ENCODE results near the gene GALK2.
"Not testable (repeated sequence)": the region's sequence is repeated elsewhere in the genome, so short reads cannot be mapped to it uniquely, and the experiment has no call there.

The GALK2 gene

DNA sequence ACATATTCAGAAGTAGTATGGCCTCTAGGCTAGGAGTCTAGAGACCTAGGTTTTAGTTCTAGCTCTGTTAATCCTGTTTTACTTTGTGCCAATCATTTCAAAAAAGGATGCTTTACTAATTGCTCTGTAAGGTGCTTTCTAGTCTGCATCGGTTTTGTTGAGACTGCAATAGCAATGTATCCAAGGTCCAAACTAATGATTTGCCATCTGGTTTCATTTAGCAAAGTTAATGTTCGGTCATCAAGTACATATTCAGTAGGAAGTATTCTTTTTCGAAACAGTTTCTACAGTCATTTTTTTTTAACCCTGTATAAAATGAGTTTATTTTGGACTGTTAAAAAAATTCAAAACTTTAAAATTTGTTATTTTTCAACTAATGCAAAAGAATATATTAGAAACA lies 2.0 kb upstream of the GALK2 start:
- no peak for DNase-seq

DNA sequence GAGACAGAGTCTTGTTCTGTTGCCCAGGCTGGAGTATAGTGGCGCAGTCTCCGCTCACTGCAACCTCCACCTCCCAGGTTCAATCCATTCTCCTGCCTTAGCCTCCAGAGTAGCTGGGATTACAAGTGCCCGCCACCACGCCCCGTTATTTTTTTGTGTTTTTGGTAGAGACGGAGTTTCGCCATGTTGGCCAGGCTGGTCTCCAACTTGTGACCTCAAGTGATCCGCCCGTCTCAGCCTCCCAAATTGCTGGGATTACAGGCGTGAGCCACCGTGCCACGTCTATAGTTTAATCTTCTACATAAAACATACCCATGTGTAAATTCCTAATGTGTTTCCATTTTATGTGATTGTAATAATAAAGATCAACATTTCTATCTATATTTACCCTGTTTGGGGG lies 1.7 kb downstream of the GALK2 start:
- DNase-seq: no peak

DNA sequence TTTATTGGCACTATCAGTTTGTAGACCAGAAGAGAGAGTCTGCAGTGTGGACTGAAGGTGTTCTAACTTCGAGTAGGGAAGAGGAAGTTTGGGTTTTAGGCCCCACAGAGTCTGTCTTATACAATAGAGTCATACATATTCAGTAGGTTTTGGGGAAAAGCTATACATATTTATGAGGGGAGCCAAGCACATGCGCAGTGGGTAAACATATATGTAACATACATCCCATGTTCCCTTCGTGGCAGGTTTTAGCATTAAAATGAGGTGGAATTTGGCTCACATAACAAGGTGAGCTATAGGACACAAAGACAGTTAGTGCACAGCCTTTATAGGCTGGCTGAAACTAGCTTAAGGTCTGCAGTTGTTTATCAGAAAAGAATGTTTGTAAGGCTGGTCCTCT lies 4.9 kb downstream of the GALK2 start:
- DNase-seq: no peak

DNA sequence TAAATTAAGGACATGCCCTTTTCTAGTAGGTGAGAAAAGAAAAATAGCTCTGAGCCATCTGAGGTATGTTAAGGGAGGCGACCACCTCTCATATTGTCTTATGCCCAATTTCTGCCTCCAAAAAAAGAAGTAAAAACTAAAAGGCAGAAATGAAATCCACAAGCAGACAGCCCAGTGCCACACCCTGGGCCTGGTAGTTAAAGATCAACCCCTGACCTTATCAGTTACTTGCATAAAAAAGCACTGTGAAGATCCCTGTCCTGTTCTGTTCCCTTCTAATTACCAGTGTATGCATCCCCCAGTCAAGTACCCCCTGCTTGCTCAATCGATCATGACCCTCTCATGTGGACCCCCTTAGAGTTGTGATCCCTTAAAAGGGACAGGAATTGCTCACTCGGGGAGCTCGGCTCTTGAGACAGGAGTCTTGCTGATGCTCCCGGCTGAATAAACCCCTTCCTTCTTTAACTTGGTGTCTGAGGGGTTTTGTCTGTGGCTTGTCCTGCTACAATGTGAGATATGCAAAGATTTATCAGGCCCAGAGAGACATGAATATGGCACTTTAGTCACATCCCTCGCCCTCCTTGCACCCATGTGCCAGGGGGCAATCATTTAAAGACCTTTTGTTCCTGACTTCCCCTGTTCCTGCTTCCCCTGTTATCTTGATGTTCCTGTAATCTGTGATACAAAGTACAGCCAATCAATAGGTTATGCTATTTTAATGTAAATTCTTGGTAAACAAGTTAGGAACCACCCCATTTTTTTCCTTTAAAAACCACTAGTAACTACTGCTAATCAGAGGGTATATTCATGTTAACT lies 5.7 kb downstream of the GALK2 start:
- DNase-seq: not testable (repeated sequence)

DNA sequence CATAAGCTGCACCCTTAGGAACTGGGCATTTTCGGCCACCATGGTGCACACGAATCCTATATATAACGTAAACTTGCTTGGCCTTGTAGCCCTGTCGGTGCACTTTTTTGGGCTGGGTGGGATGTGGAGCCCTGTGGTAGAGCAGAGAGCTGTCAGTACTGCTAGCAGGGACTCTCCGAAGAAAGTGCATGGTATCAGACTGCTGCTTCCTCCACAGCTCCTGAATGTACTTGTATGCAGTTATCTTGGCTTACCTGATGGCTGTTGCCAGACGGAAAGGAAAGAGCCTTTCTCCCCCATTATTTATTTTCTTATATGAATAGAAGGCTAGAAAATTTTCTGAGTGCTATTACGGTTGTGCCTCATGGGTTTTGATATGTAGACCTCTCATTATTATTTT lies 8.4 kb downstream of the GALK2 start:
- DNase-seq: no peak

DNA sequence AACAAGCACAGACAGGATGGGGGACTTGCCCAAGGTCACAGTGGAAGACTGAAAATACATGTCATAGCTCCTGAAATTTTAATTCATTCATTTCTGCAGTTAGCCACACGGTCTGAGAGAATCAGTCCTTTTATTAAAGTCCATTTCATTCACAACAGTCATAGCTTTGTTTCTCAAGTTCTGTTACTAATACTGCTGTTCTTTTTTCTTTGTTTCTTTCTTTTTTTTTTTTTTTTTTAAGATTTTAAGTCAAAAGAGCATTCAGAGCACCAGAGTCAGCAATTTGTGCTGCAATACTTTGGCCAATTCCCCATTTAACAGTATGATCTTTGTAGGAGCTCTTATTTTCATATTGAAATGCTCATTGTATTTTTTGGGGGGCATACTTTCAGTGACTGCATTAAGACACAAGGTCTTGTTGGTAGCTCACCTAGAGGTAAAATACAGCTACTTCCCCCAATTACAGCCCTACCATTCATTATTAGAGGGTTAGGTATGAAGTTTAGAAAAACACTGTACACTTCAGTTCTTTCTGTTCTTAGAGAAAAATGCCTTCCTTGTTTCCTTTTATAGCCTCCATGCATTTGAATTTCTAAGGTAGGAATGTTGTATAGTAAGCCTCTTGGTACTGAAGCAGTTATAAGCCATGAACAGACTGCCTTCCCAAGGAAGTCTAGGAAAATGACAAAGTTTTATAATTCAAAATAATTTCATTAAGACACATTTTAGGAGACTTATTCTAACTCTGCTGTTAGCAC lies 9.6 kb downstream of the GALK2 start:
- no peak for DNase-seq

DNA sequence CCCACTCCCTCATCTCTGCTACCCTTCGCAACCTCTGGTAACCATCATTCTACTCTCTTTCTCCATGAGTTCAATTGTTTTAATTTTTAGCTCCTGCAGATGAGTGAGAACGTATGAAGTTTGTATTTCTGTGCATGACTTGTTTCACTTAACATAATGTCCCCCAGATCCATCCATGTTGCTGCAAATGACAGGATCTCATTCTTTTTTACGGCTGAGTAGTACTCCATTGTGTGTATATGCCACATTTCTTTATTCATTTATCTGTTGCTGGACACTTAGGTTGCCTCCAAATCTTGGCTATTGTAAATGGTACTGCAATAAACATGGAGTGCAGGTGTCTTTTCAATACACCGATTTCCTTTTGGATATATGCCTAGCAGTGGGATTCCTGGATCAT lies 12.1 kb downstream of the GALK2 start:
- no peak for DNase-seq

DNA sequence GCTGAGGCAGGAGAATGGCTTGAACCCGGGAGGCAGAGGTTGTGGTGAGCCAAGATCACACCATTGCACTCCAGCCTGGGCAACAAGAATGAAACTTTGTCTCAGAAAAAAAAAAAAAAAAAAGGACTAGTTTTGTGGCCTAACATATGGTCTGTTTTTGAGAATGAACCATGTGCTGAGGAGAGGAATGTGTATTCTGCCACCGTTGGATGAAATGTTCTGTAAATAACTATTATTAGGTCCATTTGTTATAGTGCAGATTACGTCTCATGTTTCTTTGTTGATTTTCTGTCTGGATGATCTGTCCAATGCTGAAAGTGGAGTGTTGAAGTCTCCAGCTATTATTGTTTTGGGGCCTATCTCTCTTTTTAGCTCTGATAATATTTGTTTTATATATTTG lies 13.7 kb downstream of the GALK2 start:
- not testable (repeated sequence) for DNase-seq

DNA sequence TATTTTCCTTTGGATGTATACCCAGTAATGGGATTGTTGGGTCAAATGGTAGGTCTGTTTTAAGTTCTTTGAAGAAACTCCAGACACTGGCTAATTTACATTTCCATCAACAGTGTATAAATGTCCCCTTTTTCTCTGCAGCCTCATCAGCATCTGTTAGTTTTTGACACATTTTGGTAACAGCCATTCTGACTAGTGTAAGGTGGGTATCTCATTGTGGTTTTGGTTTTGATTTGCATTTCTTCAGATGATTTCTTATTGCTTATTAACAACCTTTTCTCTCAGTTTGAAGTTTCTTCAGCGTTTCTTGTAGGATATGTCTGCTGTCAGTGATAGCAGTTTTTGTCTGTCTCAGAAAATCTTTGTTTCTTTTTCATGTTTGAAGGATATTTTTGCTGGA lies 15.4 kb downstream of the GALK2 start:
- DNase-seq: no peak

DNA sequence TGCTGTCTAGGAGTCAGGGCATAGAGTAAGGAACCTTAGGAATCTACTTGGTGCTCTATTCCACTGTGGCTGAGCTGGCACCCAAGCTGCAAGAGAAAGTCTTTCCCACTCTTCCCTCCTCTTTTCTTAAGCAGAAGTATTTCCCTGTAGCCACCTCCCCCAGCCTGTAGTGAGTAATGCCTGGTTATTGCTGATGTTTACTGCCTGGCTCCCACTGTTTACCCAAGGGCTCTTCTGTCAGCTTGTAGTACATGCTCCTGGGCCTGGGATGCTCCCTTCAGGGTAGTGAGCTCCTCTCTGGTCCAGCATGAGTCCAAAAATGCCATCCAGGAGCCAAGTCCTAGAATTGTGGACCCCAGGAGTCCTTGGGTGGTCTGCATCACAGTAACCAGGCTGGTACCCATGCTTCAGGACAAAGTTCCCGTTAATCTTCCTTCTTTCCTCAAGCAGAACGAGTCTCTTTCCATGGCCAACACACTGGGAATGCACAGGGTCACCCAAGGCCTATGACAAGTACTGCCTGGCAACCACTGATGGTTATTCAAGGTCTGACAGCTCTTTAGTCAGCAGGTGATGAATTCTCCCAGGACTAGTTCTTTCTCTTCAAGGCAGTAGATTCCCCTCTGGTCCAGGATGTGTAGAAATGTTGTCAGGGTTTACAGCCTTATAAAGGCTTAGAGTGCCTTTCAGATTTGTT lies 17.6 kb downstream of the GALK2 start:
- no peak for DNase-seq

DNA sequence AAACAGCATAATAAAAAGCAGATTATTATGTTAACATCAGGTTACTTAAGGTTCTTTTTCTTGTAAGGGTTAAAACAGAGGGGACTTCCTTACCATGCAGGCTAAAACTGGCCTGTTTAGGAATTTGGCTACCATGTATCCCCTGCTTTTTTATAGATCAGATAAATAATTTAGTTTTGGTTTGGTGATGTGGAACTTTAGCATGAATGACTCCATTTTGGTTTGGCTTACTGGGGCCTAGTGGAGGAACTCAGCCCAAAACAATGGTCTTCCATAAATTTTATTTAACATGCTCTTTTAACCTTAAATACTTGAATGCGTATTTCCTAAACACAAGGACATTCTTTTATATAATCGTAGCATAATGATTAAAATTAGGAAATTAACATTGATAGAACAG lies 18.9 kb downstream of the GALK2 start:
- no peak for DNase-seq

DNA sequence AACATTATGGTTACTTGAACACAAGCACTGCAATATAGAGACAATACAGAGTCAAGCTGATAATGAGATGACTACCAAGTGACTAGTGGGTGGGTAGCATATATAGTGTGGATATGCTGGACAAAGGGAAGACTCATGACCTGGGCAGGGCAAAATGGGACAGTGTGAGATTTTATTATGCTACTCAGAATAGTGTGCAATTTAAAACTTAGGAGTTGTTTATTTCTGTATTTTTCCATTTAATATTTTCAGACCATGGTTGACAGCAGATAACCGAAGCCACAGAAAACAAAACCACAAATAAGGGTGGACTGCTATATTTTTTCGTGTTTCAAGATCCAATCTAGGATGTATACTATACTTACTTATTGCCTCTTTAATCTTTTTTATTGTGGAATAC lies 19.6 kb downstream of the GALK2 start:
- DNase-seq: no peak

DNA sequence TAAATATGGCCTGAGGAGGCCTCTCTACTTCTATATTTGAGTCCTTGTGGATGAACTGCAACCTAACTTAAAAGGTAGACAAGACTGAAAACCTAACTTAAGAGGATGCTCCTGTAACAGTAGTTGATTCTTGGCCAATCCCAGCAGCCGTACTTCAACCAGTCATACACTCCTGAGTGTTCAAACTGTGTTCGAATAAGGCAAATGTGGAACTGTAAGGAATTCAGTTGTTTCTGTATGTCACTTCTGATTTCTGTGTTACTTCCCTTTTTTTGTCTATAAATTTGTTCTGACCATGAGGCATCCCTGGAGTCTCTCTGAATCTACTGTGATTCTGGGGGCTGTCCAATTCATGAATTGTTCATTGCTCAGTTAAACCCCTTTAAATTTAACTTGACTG lies 20.5 kb downstream of the GALK2 start:
- no peak for DNase-seq

DNA sequence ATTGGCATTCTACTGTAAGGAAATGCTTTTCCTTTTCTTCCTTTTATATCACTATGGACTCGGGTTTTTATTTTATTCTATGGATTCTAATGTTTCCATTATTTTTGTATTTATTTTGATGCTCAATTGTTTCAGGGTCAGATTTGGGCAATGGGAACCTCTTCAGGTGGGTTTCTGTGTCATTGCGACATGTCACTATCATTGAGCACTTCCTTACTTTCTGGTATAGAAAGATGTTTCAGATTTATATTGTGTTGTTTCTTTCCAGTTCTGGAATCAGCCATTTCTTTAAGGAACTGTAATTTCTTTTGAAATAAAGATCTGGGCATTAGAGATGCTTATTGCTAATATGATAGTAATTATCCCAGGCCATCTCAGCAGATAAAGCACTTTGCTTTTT lies 21.8 kb downstream of the GALK2 start:
- no peak for DNase-seq

DNA sequence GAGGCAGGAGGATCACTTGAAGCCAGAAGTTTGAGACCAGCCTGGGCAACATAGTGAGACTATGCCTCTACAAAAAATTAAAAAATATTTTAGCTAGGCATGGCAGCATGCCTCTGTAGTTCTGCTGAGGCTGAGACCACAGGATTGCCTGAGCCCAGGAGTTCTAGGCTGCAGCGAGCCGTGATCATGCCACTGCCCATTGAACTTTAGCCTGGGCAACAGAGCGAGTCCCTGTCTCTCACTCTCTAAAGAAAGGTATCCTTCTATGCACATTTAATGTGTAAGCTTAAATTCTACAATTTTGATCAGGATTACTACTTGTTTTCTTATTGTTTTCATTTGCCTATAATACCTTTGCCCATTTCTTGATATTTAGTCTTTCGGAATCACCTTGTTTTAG lies 26.8 kb downstream of the GALK2 start:
- DNase-seq: no peak

DNA sequence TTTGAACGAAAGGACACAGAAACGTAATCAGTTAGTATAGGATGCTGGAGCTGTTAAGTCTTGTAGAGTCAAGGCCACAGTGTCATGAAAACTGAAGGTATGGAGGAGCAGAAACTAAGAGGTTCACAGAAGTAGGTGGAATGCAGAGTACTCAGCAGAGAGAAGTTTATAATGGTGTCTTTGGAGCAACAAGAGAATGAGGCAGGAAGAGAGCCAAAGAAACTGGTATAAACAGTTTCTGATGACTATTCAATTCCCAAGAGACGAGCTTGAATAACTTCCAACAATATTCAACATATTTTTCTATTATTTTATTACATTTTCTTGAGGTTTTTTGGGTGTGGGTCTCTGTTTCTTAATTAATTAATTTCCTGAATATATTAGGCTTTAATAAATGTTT lies 29.6 kb downstream of the GALK2 start:
- DNase-seq: no peak

DNA sequence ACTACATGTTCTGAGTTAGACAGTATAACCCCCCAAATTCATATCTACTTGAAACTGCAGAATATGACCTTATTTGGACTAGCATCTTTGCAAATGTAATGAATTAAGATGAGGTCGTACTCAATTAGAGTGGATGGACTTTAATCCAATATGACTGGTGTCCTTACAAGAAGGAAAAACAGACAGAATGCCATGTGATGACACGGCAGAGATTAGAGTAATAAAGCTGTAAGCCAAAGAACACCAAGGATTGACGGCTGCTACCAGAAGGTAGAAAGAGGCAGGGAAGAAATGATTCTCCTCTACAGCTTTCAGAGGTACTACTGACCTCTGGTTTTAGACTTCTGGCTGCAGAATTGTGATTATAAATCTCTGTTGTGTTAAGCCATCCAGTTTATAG lies 30.3 kb downstream of the GALK2 start:
- no peak for DNase-seq

DNA sequence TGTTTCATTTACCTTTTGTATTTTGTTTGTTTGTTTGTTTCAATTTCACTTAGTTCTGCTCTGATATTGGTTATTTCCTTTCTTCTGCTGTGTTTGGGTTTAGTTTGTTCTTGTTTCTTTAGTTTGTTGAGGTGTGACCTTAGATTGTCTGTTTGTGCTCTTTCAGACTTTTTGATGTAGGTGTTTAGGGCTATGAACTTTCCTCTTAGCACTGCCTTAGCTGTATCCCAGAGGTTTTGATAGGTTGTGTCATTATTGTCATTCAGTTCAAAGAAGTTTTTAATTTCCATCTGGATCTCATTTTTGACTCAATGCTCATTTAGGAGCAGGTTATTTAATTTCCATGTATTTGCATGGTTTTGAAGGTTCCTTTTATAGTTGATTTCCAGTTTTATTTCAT lies 38.1 kb downstream of the GALK2 start:
- DNase-seq: not testable (repeated sequence)

DNA sequence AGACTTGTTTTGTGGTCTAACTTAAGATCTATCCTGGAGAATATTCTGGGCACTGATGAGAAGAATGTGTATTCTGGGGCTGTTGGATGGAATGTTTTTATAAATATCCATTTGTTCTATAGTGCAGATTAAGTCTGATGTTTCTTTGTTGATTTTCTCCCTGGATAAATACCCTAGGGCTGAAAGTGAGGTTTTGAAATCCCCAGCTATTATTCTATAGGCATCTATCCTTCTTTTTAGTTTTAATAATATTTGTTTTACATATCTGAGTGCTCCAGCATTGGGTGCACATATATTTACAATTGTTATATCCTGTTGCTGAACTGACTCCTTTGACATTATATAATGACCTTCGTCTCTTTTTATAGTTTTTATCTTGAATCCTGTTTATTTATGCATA lies 42.9 kb downstream of the GALK2 start:
- DNase-seq: no peak

DNA sequence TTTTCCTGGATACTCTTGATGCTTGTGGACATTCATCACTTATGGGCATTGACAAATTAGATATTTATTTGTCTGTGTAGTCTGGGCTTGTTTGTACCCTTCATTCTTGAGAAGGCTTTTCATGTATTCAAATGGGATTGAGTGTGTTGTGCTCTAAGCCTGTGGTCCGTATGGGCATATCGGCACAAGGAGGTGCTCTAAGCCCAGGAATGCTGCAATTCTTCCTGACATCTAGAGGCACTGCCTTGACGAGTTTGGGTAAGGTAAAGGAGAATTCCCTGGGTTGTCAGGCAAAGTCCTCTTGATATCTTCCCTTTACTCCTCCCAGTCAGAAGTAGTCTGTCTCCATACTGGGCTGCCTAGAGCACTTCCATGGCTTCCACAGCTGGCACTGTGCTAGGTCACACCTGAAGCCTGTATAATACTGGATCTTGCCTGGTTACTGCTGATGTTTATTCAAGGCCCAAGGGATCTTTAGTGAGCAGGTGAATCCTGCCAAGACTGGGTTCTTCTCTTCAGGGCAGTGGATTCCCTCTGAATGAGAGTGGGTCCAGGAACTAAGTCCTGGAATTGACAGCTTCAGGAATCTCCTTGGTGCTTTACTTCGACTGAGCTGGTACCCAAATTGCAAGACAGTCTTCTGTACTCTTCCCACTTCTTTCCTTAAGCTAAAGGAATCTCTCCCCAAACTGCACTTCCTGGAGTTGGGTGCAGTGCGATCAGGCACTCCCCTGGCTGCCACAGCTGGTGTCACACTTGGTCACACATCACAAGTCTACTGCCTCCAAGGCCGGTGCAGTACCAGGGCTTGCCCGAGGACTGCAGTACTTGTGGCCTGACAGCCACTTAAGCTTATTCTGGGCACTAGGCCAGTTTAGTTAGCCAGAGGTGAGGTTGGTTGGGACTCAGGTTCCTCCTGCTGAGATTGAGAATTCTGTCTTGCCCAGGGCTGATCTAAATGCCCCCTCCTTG lies 46.0 kb downstream of the GALK2 start:
- DNase-seq: no peak

DNA sequence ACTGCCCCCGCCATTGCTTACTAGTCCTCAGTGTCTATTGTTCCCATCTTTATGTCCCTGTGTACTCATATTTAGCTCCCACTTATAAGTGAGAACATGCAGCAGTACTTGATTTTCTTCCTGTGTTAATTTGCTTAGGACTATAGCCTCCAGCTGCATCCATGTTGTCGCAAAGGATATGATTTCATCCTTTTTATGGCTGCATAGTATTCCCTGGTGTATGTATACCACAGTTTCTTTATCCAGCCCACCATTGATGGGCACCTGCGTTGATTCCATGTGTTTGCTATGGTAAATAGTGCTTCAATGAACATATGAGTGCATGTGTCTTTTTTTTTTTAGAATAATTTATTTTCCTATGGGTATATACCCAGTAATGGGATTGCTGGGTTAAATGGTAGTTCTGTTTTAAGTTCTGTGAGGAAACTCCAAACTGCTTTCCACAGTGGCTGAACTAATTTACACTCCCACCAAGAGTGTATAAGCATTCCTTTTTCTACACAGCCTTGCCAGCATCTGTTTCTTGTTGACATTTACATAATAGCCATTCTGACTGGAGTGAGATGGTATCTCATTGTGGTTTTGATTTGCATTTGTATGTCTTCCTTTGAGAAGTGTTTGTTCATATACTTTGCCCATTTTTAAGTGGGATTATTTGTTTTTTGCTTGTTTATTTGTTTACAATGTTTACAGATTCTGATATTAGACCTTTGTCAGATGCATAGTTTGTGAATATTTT lies 53.7 kb downstream of the GALK2 start:
- no peak for DNase-seq
